Pulmonary artery endothelial cell (primary cell): ENCODE measurements around the gene PTPRN2. TPM values are rescaled to one million over a fixed set of nuclear protein-coding genes. Genes with fewer than 3 reads are reported as not detected.
"Not testable (repeated sequence)": the region's sequence is repeated elsewhere in the genome, so short reads cannot be mapped to it uniquely, and the experiment has no call there.

Source experiments
- DNase-seq: peaks from one replicate; pipeline ENCODE4 v3.0.0-alpha.2; 2011; ENCODE audit warnings: low read depth, low spot score
- total RNA-seq: library from RNA; depleted of rRNA; stranded (reverse); fragments of >200 nt; gene quantifications from 2 replicates; pipeline ENCODE4 v1.2.3, GENCODE V29; 2014

Gene PTPRN2
- total RNA-seq, 1 donor from 2014 or later = 0.53 TPM

DNA sequence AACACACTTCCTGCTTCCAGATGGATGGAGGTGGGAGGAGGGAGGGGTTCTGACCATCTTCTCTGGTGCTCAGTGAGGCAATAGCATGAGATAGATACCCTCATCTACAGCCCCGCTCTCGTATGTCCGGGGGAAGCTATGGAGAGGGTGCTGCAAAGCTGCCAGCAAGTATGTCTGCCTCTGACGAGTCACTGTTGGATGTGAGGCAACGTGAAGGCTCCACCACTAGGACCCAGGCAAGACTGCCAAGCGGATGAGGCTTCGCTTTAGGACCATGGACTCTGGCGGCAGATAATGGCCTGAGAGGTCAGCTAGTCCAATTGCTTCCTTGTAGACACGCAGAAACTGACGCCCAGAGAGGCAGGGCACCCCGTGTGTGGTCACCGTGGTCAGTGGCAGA lies 601.6 kb downstream of the PTPRN2 start:
- no peak for DNase-seq

DNA sequence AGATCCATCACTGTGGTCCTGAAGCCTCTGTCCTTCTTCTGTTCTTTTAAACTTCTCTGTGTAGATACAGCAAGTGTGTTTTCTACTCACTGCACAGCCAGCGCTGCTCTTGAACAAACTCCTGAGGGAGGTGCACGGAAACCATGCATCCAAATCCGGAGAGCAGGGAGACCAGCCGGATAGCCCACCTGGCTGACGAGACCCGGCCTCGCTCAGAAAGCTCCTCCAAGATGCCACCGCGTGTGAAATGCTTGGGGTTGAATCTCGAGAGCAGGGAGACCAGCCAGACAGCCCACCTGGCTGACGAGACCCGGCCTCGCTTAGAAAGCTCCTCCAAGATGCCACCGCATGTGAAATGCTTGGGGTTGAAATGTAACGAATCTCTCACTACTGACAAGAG lies 602.0 kb downstream of the PTPRN2 start:
- no peak for DNase-seq

DNA sequence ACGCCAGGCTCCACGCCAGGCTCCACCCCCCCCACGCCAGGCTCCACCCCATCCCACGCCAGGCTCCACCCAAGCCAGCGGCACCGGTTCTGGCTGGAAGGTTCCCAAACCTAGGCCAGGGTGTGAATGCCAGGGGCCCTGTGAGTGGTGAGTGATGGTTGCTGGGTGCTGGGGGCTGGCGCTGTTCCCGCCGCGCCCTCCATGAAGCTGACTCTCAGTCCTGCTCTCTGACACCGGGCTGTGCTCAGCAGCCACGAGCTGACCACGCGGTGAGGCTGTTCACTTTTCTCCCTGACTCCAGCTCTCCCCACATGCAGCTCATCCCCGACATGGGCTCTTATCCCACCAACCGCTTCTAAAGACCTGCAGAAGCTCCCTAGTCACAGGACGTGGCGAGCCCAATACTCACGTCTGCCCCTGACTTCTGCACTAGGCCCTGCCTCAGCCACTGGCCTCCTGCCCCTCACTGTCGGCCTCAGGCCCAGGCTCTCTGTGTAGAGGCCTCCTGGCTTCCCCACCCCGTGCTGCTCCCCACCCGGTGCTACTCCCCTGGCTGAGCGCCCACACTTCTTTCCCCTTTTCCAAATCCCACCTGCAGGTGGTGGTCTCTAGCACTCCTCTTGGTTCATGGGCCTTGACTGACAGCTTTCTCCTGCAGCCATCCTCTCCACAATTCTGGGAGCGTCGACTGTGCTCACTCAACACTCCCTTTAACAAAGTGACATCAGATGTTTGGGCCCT lies 603.0 kb downstream of the PTPRN2 start:
- no peak for DNase-seq

DNA sequence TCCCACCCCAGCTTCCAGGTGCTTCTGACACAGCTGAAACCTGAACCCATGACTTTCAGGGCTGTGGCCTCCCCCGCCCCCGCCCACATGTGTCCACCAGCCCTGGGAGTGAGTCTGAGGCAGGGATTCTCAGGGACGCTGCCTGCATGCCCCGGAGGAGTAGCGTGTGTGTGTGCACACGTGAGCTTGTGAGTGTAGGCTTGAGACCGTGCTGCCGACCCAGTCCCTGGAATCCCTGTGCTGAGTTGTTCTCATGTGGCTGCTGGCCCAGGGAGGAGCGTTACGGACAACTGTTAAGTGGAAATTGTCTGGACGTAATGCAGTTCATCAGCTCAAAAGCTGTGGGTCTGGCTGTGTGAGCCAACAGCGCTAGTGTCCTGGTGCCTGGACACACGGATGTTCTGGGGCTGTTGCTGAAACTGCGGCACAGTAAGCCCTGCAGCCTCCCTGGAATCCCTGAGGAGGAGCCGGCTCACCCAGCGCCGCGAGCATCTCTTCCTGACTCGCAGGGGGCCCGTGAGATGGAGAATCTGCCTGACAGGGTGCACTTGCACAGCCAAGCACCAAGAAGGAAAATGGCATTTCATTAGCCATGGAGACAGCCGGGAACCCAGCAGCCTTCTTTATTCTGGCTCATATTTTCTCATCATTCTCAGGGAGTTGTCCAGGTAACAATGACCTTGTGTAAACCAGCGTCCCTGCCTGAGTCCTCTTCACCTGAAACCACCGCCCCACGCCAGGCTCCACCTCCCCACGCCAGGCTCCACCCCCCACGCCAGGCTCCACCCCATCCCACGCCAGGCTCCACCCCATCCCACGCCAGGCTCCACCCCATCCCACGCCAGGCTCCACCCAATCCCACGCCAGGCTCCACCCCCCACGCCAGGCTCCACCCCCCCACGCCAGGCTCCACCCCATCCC lies 603.9 kb downstream of the PTPRN2 start:
- no peak for DNase-seq

DNA sequence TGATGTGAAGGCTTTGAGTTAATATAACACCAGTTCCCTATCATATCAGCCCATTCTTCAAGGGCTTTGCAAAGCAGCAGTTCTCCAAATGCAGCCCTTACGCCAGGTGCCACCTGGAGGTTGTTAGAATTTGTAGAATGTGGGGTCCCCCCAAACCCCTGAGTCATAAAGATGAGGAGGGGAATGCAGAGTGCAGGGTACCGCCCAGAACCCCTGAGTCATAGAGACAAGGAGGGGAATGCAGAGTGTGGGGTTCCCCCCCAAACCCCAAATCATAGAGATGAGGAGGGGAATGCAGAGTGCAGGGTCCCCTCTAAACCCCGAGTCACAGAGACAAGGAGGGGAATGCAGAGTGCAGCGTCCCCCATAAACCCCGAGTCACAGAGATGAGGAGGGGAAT lies 605.8 kb downstream of the PTPRN2 start:
- no peak for DNase-seq

DNA sequence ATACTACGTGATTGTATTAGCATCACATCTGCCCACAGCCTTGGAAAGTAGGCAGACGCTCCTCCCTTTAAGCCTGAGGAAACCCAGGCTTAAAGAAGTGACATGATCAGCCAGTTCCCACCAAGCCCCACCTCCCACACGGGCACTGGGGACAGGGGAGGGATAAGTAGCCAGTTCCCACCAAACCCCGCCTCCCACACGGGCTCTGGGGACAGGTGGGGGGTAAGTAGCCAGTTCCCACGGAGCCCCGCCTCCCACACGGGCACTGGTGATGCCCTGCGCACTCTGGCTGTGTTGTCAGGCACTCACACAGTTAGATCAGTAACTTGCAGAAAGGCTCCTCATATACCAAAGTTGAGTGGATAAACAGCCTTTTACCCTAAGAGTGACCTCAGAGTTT lies 606.8 kb downstream of the PTPRN2 start:
- DNase-seq = no peak

DNA sequence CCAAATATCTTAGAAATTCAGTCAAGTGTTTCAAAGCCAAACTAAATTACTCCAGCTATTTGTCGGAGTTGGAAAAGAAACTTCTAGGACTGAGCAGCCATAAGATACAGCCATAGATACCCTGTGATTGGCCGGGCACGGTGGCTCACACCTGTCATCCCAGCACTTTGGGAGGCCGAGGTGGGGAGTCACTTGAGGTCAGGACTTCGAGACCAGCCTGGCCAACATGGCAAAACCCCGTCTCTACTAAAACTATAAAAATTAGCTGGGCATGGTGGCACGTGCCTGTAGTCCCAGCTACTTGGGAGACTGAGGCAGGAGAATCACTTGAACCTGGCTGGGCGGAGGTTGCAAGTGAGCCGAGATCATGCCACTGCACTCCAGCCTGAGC lies 607.3 kb downstream of the PTPRN2 start:
- not testable (repeated sequence) for DNase-seq

DNA sequence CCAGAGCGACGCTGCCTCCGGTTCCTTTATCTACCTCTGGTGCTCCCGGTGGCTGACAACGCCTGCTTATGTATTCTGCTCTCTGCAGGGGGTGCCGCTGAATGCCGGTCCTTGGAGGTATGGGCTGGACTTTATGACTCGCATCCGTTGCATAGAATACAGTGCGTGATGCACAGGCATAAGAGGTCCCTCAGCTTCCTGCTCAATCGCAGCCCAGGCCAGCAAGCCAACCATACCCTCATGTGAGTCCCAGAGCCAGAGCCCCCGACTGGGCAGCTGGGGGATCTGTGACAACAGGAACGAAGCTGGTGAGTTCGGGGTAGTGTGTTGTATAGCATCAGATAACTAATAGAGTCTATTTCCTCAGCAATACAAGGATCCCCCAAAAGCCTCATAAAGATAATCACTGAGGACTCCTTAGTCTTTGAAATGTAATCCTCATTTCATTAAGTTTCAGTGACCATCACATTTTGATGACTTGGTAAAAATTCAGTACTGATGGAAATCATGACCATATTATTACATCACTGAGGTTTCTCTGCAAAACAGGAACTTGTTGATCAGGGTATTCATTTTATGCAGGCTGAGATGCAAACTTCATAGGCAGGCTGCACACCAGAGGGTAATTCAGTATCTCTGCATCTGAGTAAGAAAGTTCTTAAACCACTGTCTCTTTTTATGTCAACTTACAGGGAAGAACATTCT lies 607.8 kb downstream of the PTPRN2 start:
- no peak for DNase-seq

DNA sequence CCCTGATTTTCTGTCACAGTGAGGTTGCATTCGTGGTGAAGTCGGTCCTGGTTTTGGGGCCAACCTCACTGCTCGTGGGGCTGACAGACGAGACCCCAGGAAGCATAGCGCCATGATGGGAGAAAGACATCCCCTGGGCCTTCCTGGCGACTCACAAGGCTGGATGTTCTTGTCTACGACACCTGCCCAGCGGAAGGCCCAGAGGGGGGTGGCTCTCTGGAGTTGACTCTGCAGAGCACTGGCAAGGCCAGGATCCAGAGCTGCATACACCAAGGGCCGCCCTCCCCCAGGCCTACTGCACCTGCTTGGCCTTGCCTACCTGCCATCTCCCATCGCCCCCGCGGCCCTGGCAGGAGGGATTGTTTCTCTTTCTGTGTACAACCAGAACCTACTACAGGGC lies 608.9 kb downstream of the PTPRN2 start:
- DNase-seq = no peak

DNA sequence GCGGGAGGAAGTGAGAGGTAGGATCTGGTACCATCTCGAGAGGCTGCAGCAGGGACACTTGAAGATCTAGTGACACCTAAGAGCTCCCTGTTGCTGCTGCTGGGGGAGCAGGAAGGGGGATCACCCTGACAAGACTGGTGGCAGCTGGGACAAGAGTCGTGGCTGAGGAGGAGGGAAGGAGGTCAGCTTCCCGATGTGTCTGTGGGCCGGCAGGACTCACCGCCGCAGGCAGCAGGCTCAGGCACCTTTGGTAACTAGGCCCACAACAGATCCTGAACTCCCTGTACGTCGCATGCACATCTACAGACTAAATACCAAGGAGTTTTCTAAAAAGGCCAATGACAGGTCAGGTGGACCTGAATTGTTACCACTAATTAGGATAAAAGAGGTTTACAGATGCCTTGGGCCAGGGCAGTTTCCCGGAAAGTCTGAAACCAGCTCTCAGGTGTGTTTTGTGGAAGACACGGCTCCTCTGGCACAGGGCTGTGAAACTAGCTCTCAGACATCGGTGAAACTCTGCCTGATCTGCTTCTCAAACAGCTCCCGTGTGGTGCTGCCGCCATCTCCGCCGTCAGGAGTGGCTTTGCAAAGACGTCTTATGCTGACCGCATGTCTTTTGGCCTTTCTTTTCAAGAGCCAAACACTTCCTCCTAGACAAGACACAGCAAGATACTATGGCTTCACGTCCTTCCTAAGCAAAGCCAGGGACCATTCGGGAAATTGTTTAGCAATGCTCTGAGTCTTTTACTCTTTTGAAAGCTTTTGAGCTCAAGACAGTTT lies 609.7 kb downstream of the PTPRN2 start:
- no peak for DNase-seq

DNA sequence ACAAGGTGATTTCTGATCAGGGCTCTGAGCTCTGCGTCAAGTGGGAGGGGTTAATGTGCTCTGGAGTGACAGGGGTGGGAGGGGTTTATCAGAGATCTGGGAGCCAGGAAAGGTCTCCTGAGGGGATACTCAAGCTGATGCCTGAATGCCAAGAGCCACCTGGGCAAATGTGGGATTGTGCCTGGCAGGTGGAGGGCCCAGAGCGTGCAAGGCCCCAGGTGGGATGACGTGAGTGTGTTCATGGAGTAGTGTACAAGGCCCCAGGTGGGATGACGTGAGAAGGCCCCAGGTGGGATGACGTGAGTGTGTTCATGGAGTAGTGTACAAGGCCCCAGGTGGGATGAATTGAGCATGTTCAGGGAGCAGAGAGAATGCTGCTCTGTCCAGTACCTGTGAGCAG lies 610.3 kb downstream of the PTPRN2 start:
- no peak for DNase-seq

DNA sequence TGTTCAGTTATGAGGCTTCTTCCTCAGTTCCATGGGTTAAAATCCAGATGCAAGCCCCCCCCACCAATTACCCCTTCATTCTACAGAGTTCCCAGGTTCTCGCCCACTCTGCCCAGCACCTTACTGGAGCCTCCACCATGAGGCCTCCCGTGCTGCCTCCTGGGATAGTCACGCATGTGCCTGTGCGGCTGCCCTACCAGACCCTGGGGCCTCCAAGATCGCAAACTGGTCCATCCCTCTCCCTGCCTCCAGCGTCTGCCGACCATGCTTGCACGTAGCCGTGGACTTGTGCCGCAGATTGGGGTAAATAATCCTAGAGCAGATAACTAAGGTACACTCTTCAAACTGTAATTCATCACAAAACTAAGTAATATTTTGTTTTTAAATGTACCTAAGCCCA lies 611.2 kb downstream of the PTPRN2 start:
- DNase-seq = no peak

DNA sequence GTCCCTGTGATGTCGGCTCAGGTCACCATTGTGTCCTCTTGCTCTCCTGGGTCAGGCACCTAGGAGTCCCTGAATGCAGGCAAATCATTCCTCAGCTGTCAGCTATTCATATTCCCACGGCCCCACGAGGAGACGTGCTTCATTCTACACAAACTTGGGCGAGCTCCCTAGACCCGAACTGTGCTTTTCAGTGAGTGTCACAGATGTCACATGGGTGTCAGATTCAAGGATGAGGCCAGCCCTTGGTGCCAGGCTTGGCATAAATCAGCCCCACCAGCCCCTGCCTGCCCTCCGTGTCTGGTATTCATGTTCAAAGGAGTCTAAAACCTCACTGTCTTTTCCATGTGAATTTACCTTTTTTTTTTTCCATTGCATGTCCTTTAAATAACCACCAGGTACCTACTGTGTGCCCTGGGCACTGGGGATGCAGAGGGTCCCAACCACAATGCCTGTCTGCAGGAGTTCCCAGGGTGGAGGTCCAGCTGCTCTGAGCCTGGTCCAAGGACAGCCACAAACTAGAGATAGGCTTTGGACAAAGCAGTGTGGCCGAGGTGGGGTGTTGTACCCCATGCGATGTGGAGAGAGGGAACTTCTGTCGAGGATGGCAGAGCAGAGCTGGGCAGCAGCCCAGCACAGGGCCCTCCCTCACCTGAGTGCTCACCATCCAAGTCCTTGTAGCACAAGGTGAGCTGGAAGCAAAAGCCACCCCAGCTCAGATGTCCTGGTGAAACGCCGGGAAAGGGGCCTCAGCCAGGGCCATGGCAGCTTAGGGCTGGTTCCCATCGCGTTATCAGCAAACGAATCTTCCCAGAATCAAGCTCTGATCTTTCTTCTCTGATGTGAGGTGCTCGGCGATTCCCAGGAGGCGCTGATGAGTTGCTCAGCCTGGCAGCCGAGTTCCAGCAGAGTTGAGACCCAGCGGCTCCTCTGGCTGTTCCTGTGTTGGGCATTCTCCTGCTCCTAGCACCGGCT lies 611.9 kb downstream of the PTPRN2 start:
- DNase-seq = no peak

DNA sequence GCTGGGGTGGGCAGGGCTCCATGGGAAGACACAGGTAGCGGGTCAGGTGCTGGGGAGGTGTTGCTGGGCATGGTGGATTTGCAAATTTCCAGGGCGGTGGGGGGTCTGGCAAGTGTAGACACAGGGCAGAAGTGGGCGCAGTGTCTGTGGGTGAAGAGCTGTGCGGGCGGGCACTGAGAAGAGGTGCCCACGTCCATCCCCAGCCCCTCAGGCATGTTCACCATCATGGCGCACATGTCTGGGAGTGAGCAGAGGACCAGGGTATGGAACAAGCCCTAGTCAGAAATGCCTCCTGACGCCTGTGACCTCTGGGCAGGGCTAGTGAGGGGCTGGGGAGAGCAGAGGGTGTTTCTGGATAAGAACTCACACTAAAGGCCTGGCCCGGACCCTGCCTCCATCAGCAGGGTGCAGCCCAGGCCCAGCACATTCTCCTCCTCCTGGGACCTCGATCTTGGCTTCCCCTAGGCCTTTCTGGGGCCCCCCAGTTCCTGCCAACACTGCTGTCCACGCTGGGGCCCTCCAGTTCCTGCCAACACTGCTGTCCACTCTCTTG lies 612.9 kb downstream of the PTPRN2 start:
- no peak for DNase-seq

DNA sequence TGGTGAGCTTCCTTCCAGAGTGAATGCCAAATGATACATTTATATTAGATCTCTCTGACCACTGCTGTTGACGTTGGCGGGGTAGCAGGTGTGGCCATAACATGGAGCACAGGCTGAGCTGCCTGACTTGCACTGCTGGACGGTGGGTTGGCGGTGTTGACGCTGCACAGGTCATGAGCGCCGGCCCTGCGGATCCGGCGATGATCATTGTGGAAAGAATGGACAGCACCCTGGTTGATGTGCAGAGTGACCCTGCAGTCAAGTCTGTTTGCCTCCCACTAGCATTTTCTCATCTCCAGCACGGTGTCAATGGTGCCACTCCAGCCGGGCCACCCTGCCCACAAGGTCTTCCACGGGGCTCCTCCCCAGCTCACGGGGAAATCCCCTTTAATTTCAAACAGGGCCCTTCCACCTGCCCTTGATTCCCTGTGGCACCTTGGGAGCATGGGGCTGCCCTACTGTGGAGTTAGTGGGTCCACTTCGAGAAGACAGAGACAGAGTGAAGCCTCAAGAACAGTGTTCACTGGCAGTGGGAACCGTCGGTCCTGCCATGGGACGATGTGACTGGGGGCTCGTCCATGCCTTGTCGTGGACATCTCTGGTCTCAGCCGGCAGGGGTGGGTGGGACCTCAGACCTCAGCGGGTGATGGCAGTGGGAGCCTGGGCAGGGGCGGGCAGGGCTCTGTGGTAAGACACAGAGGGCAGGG lies 613.5 kb downstream of the PTPRN2 start:
- no peak for DNase-seq

DNA sequence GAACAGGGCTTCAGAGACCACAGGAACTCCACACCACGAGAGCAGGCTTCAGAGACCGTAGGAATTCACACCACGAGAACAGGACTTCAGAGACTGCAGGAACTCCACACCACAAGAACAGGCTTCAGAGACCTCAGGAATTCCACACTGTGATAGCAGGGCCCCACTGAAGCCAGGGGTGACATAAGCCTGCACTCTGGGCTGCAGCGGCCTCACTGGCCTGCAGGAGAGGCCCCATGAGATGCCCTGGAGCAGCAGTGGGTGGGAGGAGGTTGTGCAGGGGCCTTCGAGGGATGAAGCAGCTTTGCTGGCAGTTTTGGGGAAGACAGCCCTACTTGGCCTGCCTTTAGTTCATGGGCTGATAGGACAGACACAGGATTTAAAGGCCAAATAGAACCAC lies 614.7 kb downstream of the PTPRN2 start:
- DNase-seq = no peak

DNA sequence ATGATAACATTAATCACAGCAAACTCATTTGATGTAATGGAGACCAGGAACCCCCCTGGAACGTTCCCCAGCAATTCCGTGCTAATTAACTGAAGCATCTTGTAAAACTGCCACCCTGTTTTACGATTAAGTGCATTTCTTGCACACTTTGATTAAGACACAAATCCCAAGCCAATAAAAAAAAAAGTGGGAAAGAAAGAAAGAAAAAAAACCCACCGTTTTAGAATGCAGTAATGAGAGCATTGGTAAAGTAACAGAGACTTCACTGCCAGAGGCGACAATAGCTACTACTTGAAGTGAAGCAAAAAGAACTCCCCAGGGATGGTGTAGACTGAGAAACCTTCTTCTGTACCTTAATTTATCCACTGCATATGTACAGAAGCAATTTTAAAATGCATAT lies 616.1 kb downstream of the PTPRN2 start:
- no peak for DNase-seq

DNA sequence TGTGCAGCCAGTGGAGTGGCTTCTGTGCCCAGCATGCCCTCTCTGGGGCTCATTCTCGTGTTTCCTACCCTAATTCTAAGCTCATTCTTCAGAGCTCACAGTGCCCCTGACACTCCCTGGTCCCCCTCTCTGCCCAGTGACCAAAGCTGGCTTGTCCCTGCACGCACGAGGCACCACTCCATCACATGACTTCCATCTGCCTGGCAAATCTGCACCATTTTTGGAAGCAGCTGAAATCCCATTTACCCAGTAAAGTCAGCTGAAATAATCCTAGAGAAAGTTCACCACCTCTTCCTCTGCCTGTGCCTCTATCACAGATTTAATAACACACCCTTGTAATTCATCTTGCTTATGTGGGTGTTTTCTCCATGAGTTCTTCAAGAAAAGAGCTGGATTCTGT lies 616.9 kb downstream of the PTPRN2 start:
- DNase-seq = no peak

DNA sequence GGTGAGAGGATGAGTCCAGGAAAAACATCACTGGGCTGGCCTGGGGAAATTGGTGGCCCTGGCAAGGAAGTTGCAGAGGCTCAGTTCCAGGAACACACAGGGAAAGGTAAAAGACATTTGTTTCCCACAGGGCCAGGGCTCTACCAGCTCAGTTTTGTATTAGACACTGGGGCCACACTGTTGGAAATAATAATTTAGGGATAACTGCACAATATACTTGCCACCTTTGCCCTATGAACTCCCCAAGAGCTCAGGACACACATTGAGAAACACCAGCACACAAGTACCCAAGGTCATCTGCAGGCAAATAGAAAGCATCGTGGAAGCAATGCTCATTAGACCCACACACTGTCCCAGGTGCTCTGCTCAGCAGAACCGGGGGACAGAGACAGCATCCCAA lies 617.6 kb downstream of the PTPRN2 start:
- no peak for DNase-seq
